Skeletal muscle tissue (tissue), 4 donors: ENCODE measurements around the gene ARSA. TPM values are rescaled to one million over a fixed set of nuclear protein-coding genes. Genes with fewer than 3 reads are reported as not detected.
"Not testable (repeated sequence)": the region's sequence is repeated elsewhere in the genome, so short reads cannot be mapped to it uniquely, and the experiment has no call there.

ENCODE experiments used
- H3K27ac ChIP-seq: one replicate; pipeline ENCODE4 v1.7.0; 2013; ENCODE audit warnings: mild to moderate bottlenecking, low read depth, low read length, inconsistent platforms
- H3K27me3 ChIP-seq, 3 donors: one replicate each; pipeline ENCODE4 v1.7.0; 2013; ENCODE audit warnings: low read length in 3 of 3; ENCODE audit not compliant: control insufficient read depth in 3 of 3, insufficient read depth in 3 of 3
- H3K36me3 ChIP-seq, 3 donors: one replicate each; pipeline ENCODE4 v1.7.0; 2013; ENCODE audit warnings: low read length in 3 of 3; ENCODE audit not compliant: control insufficient read depth in 3 of 3, insufficient read depth in 3 of 3
- H3K4me1 ChIP-seq, 3 donors: one replicate each; pipeline ENCODE4 v1.7.0; 2013; ENCODE audit warnings: low read length in 3 of 3, mild to moderate bottlenecking in 3 of 3; ENCODE audit not compliant: control insufficient read depth in 3 of 3, insufficient read depth in 3 of 3
- H3K4me3 ChIP-seq, 3 donors: one replicate each; pipeline ENCODE4 v1.7.0; 2013; ENCODE audit warnings: low read length in 3 of 3
- H3K9ac ChIP-seq, 3 donors: one replicate each; pipeline ENCODE4 v1.7.0; 2013; ENCODE audit warnings: low read length in 3 of 3, mild to moderate bottlenecking in 3 of 3, moderate library complexity in 2 of 3, low read depth in 1 of 3
- H3K9me3 ChIP-seq, 3 donors: one replicate each; pipeline ENCODE4 v1.7.0; 2013; ENCODE audit warnings: low read length in 3 of 3; ENCODE audit not compliant: control insufficient read depth in 3 of 3
- total RNA-seq: library from RNA; depleted of rRNA; stranded (reverse); fragments of >200 nt; gene quantifications from one replicate; pipeline ENCODE4 v1.2.3, GENCODE V29; 2014
- donor health status: Osteomylitis.

ARSA gene
- total RNA-seq, 1 donor from 2014 or later: 5.2 TPM

DNA sequence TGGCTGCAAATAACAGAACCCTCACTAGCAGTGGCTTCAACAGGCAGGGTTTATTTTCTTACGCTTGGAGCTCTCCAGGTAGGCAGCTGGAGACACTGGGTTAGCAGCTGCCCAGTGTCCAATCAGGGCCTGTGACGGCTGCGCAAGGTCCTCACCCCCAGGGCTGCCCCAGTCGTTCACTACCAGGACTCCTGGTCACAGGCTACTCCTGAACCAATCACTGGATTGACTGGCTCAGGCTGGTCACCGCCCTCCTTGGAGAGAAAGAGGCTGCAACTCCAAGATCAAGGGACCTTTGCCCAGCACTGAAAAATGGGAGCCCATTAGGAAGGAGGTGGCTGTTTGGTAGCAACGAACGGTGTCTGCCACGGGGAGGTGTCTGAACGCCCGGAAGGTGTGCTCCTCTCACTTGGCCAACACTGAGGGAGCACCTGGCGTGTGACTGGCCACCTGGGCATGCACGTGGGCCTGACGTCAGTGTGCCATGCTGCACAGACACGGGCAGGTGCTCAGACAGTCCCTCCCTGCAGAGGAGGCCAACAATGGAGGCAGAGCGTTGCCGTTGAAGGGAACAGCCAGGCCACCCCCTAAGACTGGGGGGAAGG, 5.1 kb downstream of the ARSA start:
- Histone ChIP-seq H3K4me3 (peak overlapping the region in 1 of 3 donors; percentile 14), H3K9ac (peak overlapping the region in 1 of 3 donors; percentile 33), H3K4me1 (peaks cover 27 to 46% (median 43%) of the 10 kb centered on the region in 3 donors), H3K36me3 (peaks cover 0 to 5% (median 3%) of the 10 kb centered on the region in 3 donors), H3K27ac (no peak overlapping the region), H3K27me3 (peaks cover 0 to 13% (median 8%) of the 10 kb centered on the region in 3 donors), H3K9me3 (no peaks in the 10 kb centered on the region)

DNA sequence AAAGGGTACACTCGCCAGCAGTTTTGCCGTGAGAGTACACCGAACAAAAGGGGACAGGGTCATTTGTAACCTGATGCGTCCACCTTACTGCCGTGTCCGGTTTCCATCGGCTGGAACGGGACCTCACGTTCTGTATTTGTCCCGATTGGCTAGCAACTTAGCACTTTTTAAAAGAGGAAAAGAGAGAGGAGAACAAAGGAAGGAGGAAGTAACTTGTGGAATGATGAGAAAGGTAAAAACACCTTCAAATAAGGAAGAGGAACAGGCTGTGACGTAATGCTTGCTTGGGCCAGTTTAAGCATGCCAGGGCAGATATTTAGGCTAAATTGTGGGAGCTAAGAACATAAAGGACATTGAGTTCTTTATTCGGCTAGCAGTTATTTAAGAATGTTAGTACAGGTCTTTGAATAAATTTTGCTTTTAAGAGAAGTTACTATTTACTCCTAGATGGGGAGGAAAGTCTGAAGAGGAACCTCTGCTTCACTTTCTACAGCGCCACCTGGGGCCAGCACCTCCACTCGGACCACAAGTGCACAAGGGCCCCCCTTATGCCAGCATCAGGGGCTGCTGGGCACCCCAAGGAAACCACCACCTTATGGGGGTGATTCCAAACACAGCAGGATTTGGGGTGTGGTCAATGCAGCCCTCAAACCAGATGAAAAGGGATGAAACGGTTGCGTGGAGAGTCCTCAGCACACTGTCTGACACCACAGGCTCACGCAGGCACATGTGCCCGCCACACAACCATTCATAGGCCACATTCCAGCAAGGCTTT, 5.8 kb downstream of the ARSA start:
- Histone ChIP-seq H3K27me3 (peaks cover 0 to 13% (median 8%) of the 10 kb centered on the region in 3 donors), H3K4me1 (peaks cover 27 to 40% (median 37%) of the 10 kb centered on the region in 3 donors), H3K27ac (no peak overlapping the region), H3K9me3 (no peaks in the 10 kb centered on the region), H3K4me3 (peak overlapping the region in 1 of 3 donors; percentile 14), H3K9ac (peak overlapping the region in 2 of 3 donors; percentile 33 to 46), H3K36me3 (peaks cover 0 to 5% (median 3%) of the 10 kb centered on the region in 3 donors)

DNA sequence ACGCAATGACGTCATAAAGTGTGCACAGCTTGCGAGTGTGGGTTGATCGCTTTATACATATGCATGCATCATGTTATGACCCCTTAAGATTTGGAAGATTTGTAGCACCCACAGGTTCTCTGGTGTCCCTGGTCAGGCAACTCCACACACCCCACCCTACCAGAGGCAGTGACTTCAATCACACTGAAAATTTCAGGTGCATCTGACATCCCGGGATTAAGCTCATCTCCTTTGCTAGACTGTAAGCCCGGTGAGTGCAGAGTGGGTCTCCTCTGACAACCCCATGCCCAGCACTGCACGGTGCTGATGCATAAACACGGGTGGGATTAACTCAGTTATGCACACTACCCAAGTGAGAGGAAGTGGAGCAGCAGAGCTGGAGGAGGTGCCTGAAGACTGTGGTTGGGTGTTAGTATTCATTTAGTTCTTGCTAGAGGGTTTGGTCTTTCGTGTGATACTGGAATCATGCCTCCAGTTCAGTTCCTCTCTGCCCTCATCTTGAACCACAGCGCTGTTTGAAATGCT, 6.5 kb downstream of the ARSA start:
- Histone ChIP-seq H3K4me1 (peaks cover 27 to 35% (median 32%) of the 10 kb centered on the region in 3 donors), H3K9ac (peak overlapping the region in 2 of 3 donors; percentile 33 to 46), H3K9me3 (no peaks in the 10 kb centered on the region), H3K27ac (no peak overlapping the region), H3K36me3 (peaks cover 0 to 5% (median 3%) of the 10 kb centered on the region in 3 donors), H3K27me3 (peaks cover 0 to 13% (median 8%) of the 10 kb centered on the region in 3 donors), H3K4me3 (peak overlapping the region in 2 of 3 donors; percentile 15 to 20)

- no peaks in the 10 kb centered on the region for H3K9me3 ChIP-seq
- H3K36me3 ChIP-seq: peaks cover 0 to 4% (median 3%) of the 10 kb centered on the region in 3 donors
- no peak overlapping the region for H3K9ac ChIP-seq
- H3K4me1 ChIP-seq: peaks cover 27 to 33% (median 32%) of the 10 kb centered on the region in 3 donors
- peak overlapping the region; percentile 15 to 20 (median 19) for H3K4me3 ChIP-seq
- peaks cover 0 to 13% (median 8%) of the 10 kb centered on the region in 3 donors for H3K27me3 ChIP-seq
- no peak overlapping the region for H3K27ac ChIP-seq
Measured at GRCh38 chr22:50620593-50621355, 7.2 kb downstream of the ARSA start.

GRCh38 chr22:50614296-50614695, 13.7 kb downstream of the ARSA start:
- not testable (repeated sequence) for H3K27ac ChIP-seq, H3K4me3 ChIP-seq, H3K9ac ChIP-seq, H3K36me3 ChIP-seq, H3K27me3 ChIP-seq, H3K9me3 ChIP-seq, H3K4me1 ChIP-seq

- H3K27ac ChIP-seq: peak overlapping the region; percentile 41
- peak overlapping the region in 1 of 3 donors; percentile 54 for H3K9ac ChIP-seq
- peaks cover 3 to 10% (median 8%) of the 10 kb centered on the region in 3 donors for H3K27me3 ChIP-seq
- no peaks in the 10 kb centered on the region for H3K9me3 ChIP-seq
- H3K4me3 ChIP-seq: no peak overlapping the region
- H3K36me3 ChIP-seq: no peaks in the 10 kb centered on the region
- H3K4me1 ChIP-seq: peaks cover 0 to 7% (median 3%) of the 10 kb centered on the region in 3 donors
Measured at GRCh38 chr22:50613291-50613981, 14.5 kb downstream of the ARSA start.

DNA sequence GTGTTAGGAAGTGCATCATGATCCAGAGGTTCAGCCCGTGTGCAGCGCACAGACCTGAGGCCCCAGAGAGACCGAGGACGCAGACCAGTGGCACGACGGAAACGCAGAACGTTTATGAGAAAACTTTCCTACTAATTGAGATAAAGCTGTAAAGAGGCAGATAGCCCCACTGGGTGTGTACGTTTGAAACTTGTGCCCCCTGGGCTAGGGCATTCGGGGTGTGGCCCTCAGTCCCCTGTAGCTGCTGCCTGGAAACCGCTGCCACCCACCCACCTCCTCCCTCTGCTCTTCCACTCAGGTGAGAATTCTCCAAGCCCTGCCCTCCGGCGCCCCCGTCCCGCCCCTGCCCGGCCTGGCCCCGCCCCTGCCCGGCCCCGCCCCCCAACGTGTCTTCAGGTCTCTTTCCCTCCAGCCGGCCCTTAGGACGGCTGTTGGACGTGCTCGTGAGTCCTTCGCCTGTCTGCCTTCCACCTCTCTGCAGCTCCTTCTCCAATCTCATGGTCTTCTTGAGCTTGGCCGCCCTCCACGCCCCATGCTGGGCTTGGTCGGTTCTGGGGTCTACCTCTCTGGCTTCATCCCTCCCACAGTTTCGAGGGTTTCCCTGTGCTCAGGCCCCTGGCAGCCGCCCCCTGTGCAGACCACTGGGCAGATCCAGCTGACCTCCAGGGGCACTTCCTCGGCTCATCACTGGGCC, 15.3 kb downstream of the ARSA start:
- Histone ChIP-seq H3K27ac (no peak overlapping the region), H3K9ac (no peak overlapping the region), H3K27me3 (peaks cover 7 to 13% (median 12%) of the 10 kb centered on the region in 3 donors), H3K4me3 (no peak overlapping the region), H3K36me3 (no peaks in the 10 kb centered on the region), H3K4me1 (peaks cover 0 to 7% (median 3%) of the 10 kb centered on the region in 3 donors), H3K9me3 (no peaks in the 10 kb centered on the region)

- Histone ChIP-seq H3K4me1 (peaks cover 0 to 7% (median 3%) of the 10 kb centered on the region in 3 donors), H3K27ac (no peak overlapping the region), H3K9ac (no peak overlapping the region), H3K9me3 (no peaks in the 10 kb centered on the region), H3K27me3 (peaks cover 9 to 18% (median 16%) of the 10 kb centered on the region in 3 donors), H3K4me3 (no peak overlapping the region), H3K36me3 (no peaks in the 10 kb centered on the region)
Measured at GRCh38 chr22:50612168-50612527, 15.8 kb downstream of the ARSA start.
